ENCODE measurements around the gene SERTAD4.

Gene SERTAD4

GRCh38 chr1:210233495-210234328 is 1.1 kb downstream of the SERTAD4 start:
- peak; percentile 8 for DNase-seq

DNA sequence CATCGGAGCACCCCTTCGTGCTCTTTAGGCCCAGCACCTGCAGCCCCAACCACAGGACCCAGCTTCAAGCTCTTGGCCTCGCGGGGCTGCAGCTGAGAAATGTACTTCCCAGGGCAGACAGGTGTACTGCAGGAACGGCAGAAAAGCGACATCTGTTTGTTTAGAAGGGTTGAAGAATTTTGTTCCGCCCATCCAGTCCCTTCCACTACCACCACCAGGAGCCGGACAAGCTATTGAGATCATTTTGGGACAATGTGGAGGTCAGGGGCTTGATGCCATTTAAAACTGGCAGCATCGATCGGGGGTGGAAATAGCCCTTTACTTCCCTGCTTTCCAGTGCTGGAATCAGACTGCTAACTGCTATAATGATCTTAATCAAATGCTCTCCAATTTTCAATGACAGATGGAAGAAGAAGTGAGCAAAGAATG is 1.7 kb downstream of the SERTAD4 start:
- DNase-seq: no peak

DNA sequence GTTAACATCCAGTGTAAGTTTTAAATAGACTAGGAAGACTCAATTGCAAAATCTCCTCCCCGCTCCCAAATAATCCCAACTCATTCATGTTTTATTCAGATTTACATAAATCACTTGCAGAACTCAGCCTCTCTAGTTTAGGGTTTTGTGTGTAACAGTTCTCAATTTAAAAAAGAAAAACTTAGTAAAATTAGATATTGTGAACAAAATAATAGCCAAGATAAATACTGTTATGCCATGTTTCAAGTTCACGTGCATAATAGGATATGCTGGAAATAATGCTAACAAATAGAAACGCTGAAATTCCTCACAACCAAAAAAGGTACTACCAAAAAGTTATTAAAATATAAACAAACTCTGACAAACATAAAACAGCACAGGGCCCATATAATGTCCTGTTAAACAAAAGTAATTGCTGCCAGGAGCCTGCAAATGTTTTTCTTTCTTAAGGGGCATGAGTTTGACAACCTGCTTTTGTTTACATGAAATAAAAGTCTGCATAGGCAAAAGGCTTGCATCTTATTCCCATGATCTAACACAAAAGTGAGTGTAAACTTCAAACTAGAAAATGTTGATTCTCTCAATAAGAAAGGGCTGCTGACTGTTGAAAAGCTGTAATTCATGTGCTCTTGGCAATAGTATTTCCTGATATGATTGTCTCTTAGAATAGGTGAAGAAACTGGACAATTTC is 2.9 kb downstream of the SERTAD4 start:
- no peak for DNase-seq

- DNase-seq: peak; percentile 45
Observed at GRCh38 chr1:210236386-210236839, 3.8 kb downstream of the SERTAD4 start.

- DNase-seq: no peak
Observed at GRCh38 chr1:210236840-210237409, 4.3 kb downstream of the SERTAD4 start.

DNA sequence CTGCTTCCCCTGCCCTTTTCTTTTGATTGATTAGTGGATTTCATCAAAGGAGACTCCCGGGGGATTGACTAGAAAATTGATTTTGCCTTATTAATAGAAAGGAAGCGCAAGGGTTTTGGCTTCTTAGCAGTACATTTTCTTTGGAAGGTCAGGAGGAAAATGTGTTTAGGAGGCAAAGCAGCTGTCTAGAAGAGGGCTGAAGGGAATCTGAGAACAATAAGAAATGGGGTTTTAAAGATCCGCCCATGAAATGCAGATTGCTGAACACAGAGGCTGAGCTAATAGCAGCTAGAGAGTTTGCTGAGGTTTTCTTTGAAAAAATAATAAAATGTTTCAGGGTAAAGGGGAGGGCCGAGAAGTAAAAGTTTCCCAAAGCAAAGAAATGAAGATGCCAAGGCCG is 4.9 kb downstream of the SERTAD4 start:
- DNase-seq: no peak

DNA sequence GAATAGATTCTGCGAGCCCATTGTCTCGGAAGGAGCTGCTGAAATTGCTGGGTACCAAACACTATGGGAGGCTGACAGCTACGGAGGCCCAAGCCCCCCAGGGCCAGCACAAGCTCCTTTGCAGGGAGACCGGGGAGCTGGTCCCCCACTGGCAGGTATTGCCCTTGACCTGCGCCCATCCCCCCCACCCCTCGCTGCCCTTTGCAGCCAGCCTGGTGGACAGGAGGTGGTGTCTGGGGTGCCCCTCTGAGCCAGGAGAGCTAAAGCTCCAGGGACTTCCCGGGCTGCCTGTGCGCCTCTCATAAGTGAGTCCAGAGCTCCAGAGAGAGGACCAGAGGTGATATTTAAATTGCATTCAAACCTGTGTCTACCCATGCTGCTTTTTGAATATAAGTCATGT is 5.4 kb downstream of the SERTAD4 start:
- DNase-seq: no peak

- peak; percentile 31 for DNase-seq
Observed at GRCh38 chr1:210239349-210240111, 6.9 kb downstream of the SERTAD4 start.

GRCh38 chr1:210241121-210241520 is 8.5 kb downstream of the SERTAD4 start:
- DNase-seq: no peak

- DNase-seq: no peak
Observed at GRCh38 chr1:210244746-210245367, 12.3 kb downstream of the SERTAD4 start.

DNA sequence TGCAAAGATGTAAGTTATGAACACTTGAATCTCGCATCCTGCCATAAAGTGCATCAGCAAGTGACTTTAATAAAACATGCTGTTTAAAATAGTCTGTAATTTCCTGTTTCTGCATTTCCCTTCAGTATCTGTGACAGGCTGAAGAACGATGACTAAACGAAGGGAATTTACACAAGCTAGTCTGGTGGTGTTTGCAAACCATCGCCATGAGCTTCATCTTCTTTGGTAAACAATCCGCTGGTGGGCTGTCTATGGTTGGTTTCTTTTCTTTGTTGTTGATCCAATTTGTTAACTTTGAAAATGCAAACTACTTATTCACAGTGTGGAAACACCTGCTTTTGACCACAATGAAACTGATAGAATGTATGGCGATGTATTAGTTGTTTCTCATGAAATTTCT is 13.9 kb downstream of the SERTAD4 start:
- no peak for DNase-seq

GRCh38 chr1:210248341-210248740 is 15.7 kb downstream of the SERTAD4 start:
- DNase-seq: no peak

- peak; percentile 70 for DNase-seq
Observed at GRCh38 chr1:210250665-210250997, 18.0 kb downstream of the SERTAD4 start.

DNA sequence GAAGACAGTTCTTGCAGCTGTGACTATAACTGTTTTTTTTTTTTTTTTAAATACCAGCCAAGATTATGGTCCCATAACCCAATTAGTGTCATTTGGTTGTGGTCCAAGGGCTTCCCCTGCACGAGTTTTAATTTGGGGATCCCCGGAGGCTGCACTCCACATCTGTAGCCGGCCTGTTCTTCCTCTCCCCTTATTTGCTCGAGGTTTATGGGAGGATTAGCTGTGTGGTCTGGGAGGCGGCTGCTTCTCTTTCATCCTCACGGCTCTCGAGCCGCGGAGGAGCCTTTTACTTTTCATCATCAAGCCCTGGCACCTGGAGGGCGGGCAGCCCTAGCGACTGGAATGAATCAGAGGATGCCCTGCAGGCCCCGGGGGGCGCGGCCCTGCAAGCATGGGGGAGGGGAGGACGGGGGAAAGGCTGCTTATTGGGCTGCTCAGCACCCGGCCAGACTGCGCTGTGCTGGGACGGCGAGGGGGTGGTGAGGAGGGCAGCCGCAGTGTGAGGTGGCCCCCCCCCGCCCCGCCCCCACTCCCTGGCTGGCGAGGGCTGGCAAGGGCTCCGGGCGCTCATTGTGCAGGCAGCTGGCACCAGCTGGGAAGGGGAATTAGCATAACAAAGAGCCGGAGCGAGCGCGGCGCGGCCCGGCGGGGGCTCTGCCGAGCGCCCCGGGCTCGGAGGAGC is 18.5 kb downstream of the SERTAD4 start:
- DNase-seq: peak; percentile 25

- DNase-seq: no peak
Observed at GRCh38 chr1:210251680-210252490, 19.3 kb downstream of the SERTAD4 start.

GRCh38 chr1:210252621-210253051 is 20.0 kb downstream of the SERTAD4 start:
- DNase-seq: no peak

DNA sequence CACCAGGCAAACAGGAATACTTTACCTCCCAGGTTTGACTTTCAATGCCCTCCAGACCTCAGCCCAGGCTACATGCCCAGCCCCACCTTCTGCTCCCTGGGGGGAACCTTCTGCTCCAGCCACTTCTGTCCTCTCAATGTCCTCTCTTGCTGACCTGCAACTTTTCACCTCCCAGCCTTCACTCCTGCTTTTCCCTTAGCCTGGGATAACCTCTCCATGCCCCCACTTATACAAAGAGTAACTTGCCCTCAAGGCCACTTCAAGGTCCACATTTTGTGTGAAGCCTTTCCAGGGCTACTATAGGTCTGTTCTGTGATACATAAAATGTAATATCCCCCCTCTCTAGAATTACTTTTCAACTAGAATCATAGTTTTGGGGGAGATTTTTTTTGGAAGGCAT is 21.7 kb downstream of the SERTAD4 start:
- no peak for DNase-seq

- no peak for DNase-seq
Observed at GRCh38 chr1:210257698-210258529, 25.3 kb downstream of the SERTAD4 start.

GRCh38 chr1:210259561-210259960 is 27.0 kb downstream of the SERTAD4 start:
- no peak for DNase-seq

DNA sequence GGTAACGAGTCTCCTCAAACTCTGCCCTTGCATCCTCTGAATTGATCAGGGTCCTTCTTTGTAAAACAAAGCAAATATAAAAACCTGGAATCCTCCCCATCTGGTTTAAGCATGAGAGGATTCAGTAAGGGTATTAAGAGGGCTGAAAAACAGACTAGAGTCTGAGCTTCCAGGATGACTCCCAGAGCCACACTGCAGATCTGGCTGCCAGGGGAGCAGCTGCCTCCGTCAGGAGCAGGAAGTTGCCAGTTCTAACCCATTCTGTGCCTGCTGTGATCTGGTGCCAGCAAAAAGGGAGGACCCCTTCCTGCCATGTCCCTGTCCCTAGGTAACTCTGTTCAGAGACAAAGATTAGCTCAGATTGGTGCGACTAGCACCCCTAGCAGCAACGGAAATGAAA is 27.5 kb downstream of the SERTAD4 start:
- DNase-seq: no peak

Data from hematopoietic multipotent progenitor cell treated with erythropoietin and hydrocortisone succinate and interleukin-3 and kit ligand, for 4 days (in vitro differentiated cells).